ENCODE results near the gene SLF2.

Gene SLF2

DNA sequence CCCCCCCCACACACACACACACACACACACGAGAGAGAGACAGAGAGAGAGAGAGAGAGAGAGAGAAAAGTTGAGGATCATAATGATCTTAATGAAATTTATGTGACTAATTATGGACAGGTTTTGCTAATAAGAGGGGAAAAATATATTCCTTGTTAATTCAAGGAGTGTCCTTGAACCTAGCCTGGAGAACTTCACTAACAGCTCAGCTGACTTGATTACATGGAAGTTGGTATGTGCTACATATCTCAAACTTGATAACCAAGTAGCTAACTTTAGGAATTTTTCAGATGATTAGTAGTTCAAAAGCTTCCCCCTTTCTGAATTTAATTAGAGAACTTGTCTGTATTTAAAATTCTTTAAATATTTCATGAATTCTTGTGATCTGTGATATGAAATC lies 15.3 kb downstream of the SLF2 start:
- no peaks in the 10 kb centered on the region for H3K9me3 ChIP-seq (ENCODE audit: control insufficient read depth, insufficient read depth, low read length)
- H3K27ac ChIP-seq (ENCODE audit: low read depth, low read length): no peak overlapping the region
- peaks cover 2% of the 10 kb centered on the region; the same call in 1 of the 2 replicates for H3K4me1 ChIP-seq (ENCODE audit: control insufficient read depth, insufficient read depth, low read length)
- peaks cover 93% of the 10 kb centered on the region for H3K36me3 ChIP-seq (ENCODE audit: control insufficient read depth, insufficient read depth, low read length)
- no peak overlapping the region for H3K9ac ChIP-seq (ENCODE audit: low read depth, low read length)
- no peak overlapping the region for H3K4me3 ChIP-seq (ENCODE audit: low read depth, low read length)
- no peaks in the 10 kb centered on the region for H3K27me3 ChIP-seq (ENCODE audit: control insufficient read depth, insufficient read depth, low read length)

DNA sequence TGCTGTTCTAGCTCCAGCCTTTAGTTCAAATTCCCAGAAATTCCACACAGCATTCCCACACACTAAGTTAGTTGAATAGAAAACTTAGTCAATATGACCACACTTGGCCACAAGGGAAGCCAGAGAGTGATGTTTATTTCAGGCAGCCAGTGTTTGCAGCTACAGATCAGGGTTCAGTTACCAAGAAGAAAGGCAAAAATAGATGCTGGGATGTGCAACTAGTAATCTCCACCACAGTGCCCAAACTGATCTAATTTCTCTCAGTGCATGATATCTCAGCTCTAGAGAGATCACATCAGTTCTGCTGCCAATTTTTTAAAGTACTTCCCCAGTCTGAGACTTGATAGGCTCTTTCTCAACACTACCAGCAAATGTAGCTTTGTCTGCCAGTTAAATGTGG lies 17.6 kb downstream of the SLF2 start:
- Histone ChIP-seq H3K4me3 (ENCODE audit: low read depth, low read length) (no peak overlapping the region), H3K4me1 (ENCODE audit: control insufficient read depth, insufficient read depth, low read length) (peaks cover 2% of the 10 kb centered on the region; the same call in 1 of the 2 replicates), H3K27ac (ENCODE audit: low read depth, low read length) (no peak overlapping the region), H3K36me3 (ENCODE audit: control insufficient read depth, insufficient read depth, low read length) (peaks cover 81% of the 10 kb centered on the region), H3K27me3 (ENCODE audit: control insufficient read depth, insufficient read depth, low read length) (no peaks in the 10 kb centered on the region), H3K9ac (ENCODE audit: low read depth, low read length) (no peak overlapping the region), H3K9me3 (ENCODE audit: control insufficient read depth, insufficient read depth, low read length) (no peaks in the 10 kb centered on the region)

DNA sequence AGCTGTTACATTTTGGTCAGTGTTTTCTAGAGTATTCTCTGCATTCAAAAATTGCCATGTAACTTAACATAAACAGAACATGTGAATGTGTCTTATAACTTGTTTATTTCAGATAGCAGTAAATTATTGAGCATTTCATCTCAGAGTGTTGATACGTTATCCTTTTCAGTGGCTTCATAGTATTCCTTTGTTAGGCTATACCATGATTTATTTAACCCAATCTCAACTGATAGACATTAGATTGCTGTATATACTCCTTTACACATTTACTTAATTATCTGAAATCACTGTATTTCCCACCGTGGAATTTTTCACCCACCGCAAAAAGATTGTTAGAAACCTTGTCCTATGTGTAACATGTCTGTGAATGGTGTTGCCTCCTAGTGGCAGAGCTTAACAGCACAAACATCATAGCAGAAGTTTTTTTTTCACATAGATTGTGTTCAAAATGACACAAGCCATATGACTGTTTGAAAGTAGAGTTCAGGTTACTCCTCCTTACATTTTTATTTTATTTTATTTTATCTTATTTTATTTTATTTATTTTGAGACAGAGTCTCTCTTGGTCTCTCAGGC lies 21.4 kb downstream of the SLF2 start:
- no peaks in the 10 kb centered on the region for H3K9me3 ChIP-seq (ENCODE audit: control insufficient read depth, insufficient read depth, low read length)
- H3K4me1 ChIP-seq (ENCODE audit: control insufficient read depth, insufficient read depth, low read length): no peaks in the 10 kb centered on the region
- no peak overlapping the region for H3K27ac ChIP-seq (ENCODE audit: low read depth, low read length)
- H3K36me3 ChIP-seq (ENCODE audit: control insufficient read depth, insufficient read depth, low read length): peaks cover 72% of the 10 kb centered on the region
- no peak overlapping the region for H3K4me3 ChIP-seq (ENCODE audit: low read depth, low read length)
- H3K27me3 ChIP-seq (ENCODE audit: control insufficient read depth, insufficient read depth, low read length): no peaks in the 10 kb centered on the region
- no peak overlapping the region for H3K9ac ChIP-seq (ENCODE audit: low read depth, low read length)

DNA sequence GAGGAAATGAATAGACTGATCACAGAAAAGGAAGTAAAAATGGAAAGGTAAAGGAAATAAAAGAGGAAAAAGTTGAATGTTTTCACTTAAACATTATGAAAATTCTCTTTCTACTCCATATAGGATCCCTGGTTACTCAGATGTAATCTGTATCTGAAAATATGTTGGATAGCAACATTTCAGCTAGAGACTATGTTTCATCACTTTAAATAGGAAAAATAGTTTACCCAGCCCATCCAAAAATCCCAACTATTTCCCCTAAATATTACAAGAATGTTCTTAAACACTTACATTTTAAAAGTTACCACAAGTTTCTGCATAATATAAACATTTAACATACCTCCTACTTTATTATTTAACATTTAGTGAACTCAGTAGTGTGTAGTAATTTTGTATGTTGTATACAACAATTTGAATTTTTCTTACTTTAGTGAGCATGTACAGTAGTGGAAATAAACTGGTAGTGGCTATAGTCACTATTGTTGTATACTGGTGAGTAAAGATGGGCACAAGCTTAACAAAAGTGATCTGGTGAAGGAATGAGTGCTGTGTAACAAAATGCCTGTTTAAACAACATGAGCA lies 27.1 kb downstream of the SLF2 start:
- no peak overlapping the region for H3K9ac ChIP-seq (ENCODE audit: low read depth, low read length)
- H3K4me1 ChIP-seq (ENCODE audit: control insufficient read depth, insufficient read depth, low read length): no peaks in the 10 kb centered on the region
- no peaks in the 10 kb centered on the region for H3K9me3 ChIP-seq (ENCODE audit: control insufficient read depth, insufficient read depth, low read length)
- no peaks in the 10 kb centered on the region for H3K27me3 ChIP-seq (ENCODE audit: control insufficient read depth, insufficient read depth, low read length)
- H3K36me3 ChIP-seq (ENCODE audit: control insufficient read depth, insufficient read depth, low read length): peaks cover 63% of the 10 kb centered on the region
- no peak overlapping the region for H3K27ac ChIP-seq (ENCODE audit: low read depth, low read length)
- H3K4me3 ChIP-seq (ENCODE audit: low read depth, low read length): no peak overlapping the region

DNA sequence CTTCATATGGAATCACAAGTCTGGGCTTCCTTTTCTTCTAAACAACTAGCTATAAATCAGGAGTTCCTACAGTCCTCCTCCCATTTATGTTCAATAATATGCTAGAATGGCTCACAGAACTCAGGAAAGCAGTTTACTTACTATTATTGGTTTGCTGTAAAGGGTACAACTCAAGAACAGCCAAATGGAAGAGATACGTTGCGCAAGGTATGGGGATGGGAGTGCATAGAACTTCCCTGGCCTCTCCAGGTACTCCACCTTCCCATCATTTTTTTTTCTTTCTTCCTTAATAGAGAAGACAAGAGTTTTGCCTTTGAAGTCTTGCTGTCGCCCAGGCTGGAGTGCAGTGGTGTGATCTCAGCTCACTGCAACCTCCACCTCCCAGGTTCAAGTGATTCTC lies 29.5 kb downstream of the SLF2 start:
- H3K27ac ChIP-seq (ENCODE audit: low read depth, low read length): no peak overlapping the region
- H3K9ac ChIP-seq (ENCODE audit: low read depth, low read length): no peak overlapping the region
- H3K4me3 ChIP-seq (ENCODE audit: low read depth, low read length): no peak overlapping the region
- H3K4me1 ChIP-seq (ENCODE audit: control insufficient read depth, insufficient read depth, low read length): no peaks in the 10 kb centered on the region
- peaks cover 79% of the 10 kb centered on the region for H3K36me3 ChIP-seq (ENCODE audit: control insufficient read depth, insufficient read depth, low read length)
- H3K9me3 ChIP-seq (ENCODE audit: control insufficient read depth, insufficient read depth, low read length): no peaks in the 10 kb centered on the region
- no peaks in the 10 kb centered on the region for H3K27me3 ChIP-seq (ENCODE audit: control insufficient read depth, insufficient read depth, low read length)

DNA sequence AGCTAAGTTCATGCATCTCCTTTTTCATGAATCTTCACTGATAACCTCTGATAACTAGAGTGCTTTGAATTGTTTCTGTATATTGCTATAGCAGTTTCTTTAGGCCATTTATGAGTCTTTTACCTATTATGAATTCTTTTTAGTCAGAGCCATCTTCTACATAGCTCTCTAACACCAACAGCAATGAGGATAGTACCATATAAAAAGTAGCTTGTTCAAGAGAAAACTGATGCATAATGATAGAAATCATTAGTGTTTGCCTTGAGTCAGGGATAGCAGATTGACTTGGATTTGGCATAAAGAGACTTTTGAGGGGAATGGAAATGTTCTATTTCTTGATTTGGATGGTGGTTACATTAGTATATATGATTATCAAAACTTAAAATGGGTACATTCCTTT lies 30.7 kb downstream of the SLF2 start:
- Histone ChIP-seq H3K9me3 (ENCODE audit: control insufficient read depth, insufficient read depth, low read length) (no peaks in the 10 kb centered on the region), H3K9ac (ENCODE audit: low read depth, low read length) (no peak overlapping the region), H3K4me3 (ENCODE audit: low read depth, low read length) (no peak overlapping the region), H3K27ac (ENCODE audit: low read depth, low read length) (no peak overlapping the region), H3K36me3 (ENCODE audit: control insufficient read depth, insufficient read depth, low read length) (peaks cover 79% of the 10 kb centered on the region), H3K4me1 (ENCODE audit: control insufficient read depth, insufficient read depth, low read length) (no peaks in the 10 kb centered on the region), H3K27me3 (ENCODE audit: control insufficient read depth, insufficient read depth, low read length) (no peaks in the 10 kb centered on the region)

DNA sequence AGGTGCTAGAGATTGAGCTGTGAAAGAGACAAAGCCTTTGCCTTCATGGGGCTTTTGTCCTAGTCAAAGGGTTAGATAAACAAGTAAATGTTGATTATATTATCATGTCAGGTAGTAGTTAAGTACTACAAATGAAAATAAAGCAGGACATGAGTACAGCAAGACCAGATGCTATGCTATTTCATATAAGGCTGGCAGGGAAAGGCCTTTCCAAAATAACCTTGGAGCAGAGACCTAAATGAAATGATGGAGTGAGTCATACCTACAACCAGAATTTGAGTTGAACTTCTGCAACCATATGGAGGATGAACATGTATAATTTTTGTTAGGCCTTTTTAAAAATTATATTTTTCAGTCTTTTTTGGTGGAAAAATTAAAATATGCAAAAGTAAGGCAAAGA lies 33.0 kb downstream of the SLF2 start:
- Histone ChIP-seq H3K9ac (ENCODE audit: low read depth, low read length) (no peak overlapping the region), H3K27me3 (ENCODE audit: control insufficient read depth, insufficient read depth, low read length) (no peaks in the 10 kb centered on the region), H3K9me3 (ENCODE audit: control insufficient read depth, insufficient read depth, low read length) (no peaks in the 10 kb centered on the region), H3K27ac (ENCODE audit: low read depth, low read length) (no peak overlapping the region), H3K36me3 (ENCODE audit: control insufficient read depth, insufficient read depth, low read length) (peaks cover 81% of the 10 kb centered on the region), H3K4me1 (ENCODE audit: control insufficient read depth, insufficient read depth, low read length) (no peaks in the 10 kb centered on the region), H3K4me3 (ENCODE audit: low read depth, low read length) (no peak overlapping the region)

DNA sequence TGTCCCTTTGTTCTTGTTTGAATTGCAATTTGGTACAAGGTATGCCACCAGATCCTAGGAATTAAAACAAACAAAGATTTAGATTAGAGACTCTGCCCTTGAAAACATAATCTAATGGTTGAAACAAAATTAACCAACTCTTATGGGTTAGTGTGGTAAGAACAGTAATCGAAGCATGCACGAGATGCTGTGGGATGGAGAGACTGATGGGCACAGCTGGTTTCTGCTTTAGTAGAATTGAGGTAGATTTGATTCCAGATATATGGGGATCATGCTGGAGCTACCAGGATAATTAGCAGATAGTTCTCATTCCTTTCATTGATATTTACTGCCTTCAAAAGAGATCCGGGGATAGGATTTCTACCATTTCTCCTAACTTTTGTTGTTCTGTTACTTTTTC lies 36.2 kb downstream of the SLF2 start:
- no peaks in the 10 kb centered on the region for H3K4me1 ChIP-seq (ENCODE audit: control insufficient read depth, insufficient read depth, low read length)
- H3K27me3 ChIP-seq (ENCODE audit: control insufficient read depth, insufficient read depth, low read length): no peaks in the 10 kb centered on the region
- no peak overlapping the region for H3K4me3 ChIP-seq (ENCODE audit: low read depth, low read length)
- no peak overlapping the region for H3K27ac ChIP-seq (ENCODE audit: low read depth, low read length)
- H3K9ac ChIP-seq (ENCODE audit: low read depth, low read length): no peak overlapping the region
- no peaks in the 10 kb centered on the region for H3K9me3 ChIP-seq (ENCODE audit: control insufficient read depth, insufficient read depth, low read length)
- H3K36me3 ChIP-seq (ENCODE audit: control insufficient read depth, insufficient read depth, low read length): peaks cover 64% of the 10 kb centered on the region

DNA sequence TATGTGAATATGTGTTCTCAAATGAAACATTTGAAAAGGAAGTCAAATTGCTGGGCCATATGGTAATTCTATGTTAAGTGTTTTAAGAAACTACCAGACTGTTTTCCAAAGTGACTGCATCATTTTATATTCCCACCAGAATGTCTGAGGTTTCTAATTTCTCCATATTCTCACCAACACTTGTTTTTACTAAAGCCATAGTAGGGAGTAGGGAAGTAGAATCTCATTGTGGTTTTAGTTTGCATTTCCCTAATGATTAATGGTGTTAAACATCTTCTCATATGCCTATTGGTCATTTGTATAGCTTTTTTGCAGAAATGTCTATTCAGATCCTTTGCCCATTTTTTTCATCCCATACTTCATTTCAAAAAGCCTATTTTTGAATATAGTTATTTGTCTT lies 47.5 kb downstream of the SLF2 start:
- no peaks in the 10 kb centered on the region for H3K9me3 ChIP-seq (ENCODE audit: control insufficient read depth, insufficient read depth, low read length)
- H3K36me3 ChIP-seq (ENCODE audit: control insufficient read depth, insufficient read depth, low read length): peaks cover 67% of the 10 kb centered on the region
- H3K4me3 ChIP-seq (ENCODE audit: low read depth, low read length): no peak overlapping the region
- H3K27ac ChIP-seq (ENCODE audit: low read depth, low read length): no peak overlapping the region
- no peaks in the 10 kb centered on the region for H3K4me1 ChIP-seq (ENCODE audit: control insufficient read depth, insufficient read depth, low read length)
- H3K27me3 ChIP-seq (ENCODE audit: control insufficient read depth, insufficient read depth, low read length): no peaks in the 10 kb centered on the region
- H3K9ac ChIP-seq (ENCODE audit: low read depth, low read length): no peak overlapping the region

DNA sequence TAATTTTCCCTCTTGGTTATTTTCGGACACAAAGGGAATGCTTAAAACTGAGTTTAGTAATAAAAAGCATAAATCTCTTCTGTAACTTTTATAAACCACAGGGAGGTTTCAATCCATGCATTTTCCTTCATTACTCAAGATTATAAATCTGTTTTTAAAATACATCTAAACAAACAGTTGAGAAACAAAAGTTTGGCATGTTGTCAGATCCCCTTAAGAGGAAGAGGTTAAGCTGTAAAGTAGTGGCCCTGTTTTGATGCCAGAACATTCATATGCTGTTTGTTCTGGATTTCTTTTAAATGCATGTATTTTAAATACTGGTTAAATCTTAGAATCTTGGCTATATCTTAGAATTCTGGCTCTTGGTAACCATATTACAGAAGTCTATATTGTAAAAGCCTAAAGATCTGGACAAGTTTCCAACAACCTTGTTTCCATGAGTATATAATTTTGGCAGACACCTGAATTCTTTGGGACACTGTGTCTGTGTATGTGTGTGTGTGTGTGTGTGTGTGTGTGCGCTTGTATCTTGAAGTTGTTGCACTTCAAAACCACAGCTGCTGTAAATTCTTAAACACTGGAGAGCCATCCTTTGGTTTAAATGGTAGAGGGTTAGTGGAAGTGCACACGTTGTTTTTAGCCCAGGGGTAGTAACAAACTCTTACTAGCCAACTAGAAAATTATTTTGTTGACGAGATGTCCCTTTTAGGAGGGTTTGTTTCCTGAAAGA lies 49.8 kb downstream of the SLF2 start:
- Histone ChIP-seq H3K4me3 (ENCODE audit: low read depth, low read length) (no peak overlapping the region), H3K9ac (ENCODE audit: low read depth, low read length) (no peak overlapping the region), H3K27ac (ENCODE audit: low read depth, low read length) (no peak overlapping the region), H3K9me3 (ENCODE audit: control insufficient read depth, insufficient read depth, low read length) (no peaks in the 10 kb centered on the region), H3K27me3 (ENCODE audit: control insufficient read depth, insufficient read depth, low read length) (no peaks in the 10 kb centered on the region), H3K4me1 (ENCODE audit: control insufficient read depth, insufficient read depth, low read length) (no peaks in the 10 kb centered on the region), H3K36me3 (ENCODE audit: control insufficient read depth, insufficient read depth, low read length) (peaks cover 51% of the 10 kb centered on the region)

DNA sequence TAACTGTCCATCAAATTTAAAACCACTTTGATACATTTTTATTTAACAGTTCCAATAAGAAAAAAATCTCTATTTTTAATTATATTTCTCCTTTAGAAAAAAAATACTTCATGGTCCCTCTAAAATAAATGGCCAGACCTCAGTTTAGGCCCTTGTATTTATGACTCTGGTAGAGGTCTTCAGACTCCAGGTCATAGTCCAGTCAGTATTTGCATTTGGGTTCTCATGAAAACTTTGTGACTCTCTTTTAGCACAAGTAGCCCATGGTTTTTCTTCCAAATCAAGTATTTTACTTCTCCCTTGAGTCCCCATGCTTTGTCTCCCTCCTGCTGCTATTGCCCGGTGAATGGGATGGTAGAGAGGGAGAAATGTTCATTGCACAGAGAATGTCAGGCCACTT lies 51.1 kb downstream of the SLF2 start:
- no peaks in the 10 kb centered on the region; the same call in 1 of the 2 replicates for H3K4me1 ChIP-seq (ENCODE audit: control insufficient read depth, insufficient read depth, low read length)

More for the DNA sequence above, 51.1 kb downstream of the SLF2 start:
- Histone ChIP-seq H3K9me3 (ENCODE audit: control insufficient read depth, insufficient read depth, low read length) (no peaks in the 10 kb centered on the region), H3K27ac (ENCODE audit: low read depth, low read length) (no peak overlapping the region), H3K4me3 (ENCODE audit: low read depth, low read length) (no peak overlapping the region), H3K27me3 (ENCODE audit: control insufficient read depth, insufficient read depth, low read length) (0 out of 2 replicates have a peak, but pooled peaks cover 2% of the 10 kb centered on the region), H3K36me3 (ENCODE audit: control insufficient read depth, insufficient read depth, low read length) (peaks cover 42% of the 10 kb centered on the region), H3K9ac (ENCODE audit: low read depth, low read length) (no peak overlapping the region)

Data from HUES48 (cell line).